ENCODE data around the gene CYBA. TPM values are rescaled to one million over a fixed set of nuclear protein-coding genes. Genes with fewer than 3 reads are reported as not detected.
"Not testable (repeated sequence)": the region's sequence is repeated elsewhere in the genome, so short reads cannot be mapped to it uniquely, and the experiment has no call there.

The CYBA gene
- total RNA-seq, 5 donors from 2014 or later (not counting 1 experiment from before 2014, with no cell fraction given): 271 to 456 (median 403) TPM

GRCh38 chr16:88613911-88614817 lies 36.7 kb downstream of the CYBA start:
- POLR2A ChIA-PET: no interaction called here
- Mint-ChIP-seq H3K27me3 (no peaks in the 10 kb centered on the region), H3K9me3 (no peaks in the 10 kb centered on the region), H3K36me3 (peaks cover 33% of the 10 kb centered on the region), H3K4me1 (peaks cover 29 to 30% (median 29%) of the 10 kb centered on the region in 3 donors), H3K4me3 (no peak overlapping the region), H3K27ac (peak overlapping the region; percentile 18 to 24)
- DNase-seq (no peak), ATAC-seq (replicated peaks in 1 of 4) (no peak)
- Histone ChIP-seq H3K9me3 (no peaks in the 10 kb centered on the region), H3K27ac (ENCODE audit: low read length) (no peak overlapping the region), H3K4me3 (ENCODE audit: control insufficient read depth in 1 of 2, extremely low read depth in 1 of 2, low read length in 1 of 2) (no peak overlapping the region), H3K4me1 (ENCODE audit: control insufficient read depth in 1 of 2, extremely low read depth in 1 of 2, insufficient read depth in 2 of 2, low read length in 2 of 2) (peaks cover 0 to 9% of the 10 kb centered on the region in 2 experiments), H3K36me3 (ENCODE audit: control insufficient read depth in 2 of 2, extremely low read depth in 1 of 2, insufficient read depth in 1 of 2, low read length in 1 of 2) (peaks cover 26 to 76% of the 10 kb centered on the region in 2 donors), H3K27me3 (replicated peaks in 1 of 2; ENCODE audit: control insufficient read depth in 2 of 2, extremely low read depth in 1 of 2, insufficient read depth in 2 of 2, low read length in 1 of 2) (no peaks in the 10 kb centered on the region)
- CTCF ChIA-PET: no interaction called here
- 93% methylated on average over 17 of the region's 19 CpGs for whole genome bisulfite sequencing (ENCODE audit: insufficient coverage)

GRCh38 chr16:88613293-88613692 lies 37.6 kb downstream of the CYBA start:
- Mint-ChIP-seq H3K27ac (peak overlapping the region in 1 of 2 donors; percentile 18), H3K9me3 (no peaks in the 10 kb centered on the region), H3K4me3 (no peak overlapping the region), H3K36me3 (peaks cover 33% of the 10 kb centered on the region), H3K4me1 (peaks cover 20 to 22% (median 20%) of the 10 kb centered on the region in 3 donors), H3K27me3 (no peaks in the 10 kb centered on the region)
- Histone ChIP-seq H3K9me3 (no peaks in the 10 kb centered on the region), H3K27me3 (replicated peaks in 1 of 2; ENCODE audit: control insufficient read depth in 2 of 2, extremely low read depth in 1 of 2, insufficient read depth in 2 of 2, low read length in 1 of 2) (no peaks in the 10 kb centered on the region), H3K4me3 (ENCODE audit: control insufficient read depth in 1 of 2, extremely low read depth in 1 of 2, low read length in 1 of 2) (no peak overlapping the region), H3K36me3 (ENCODE audit: control insufficient read depth in 2 of 2, extremely low read depth in 1 of 2, insufficient read depth in 1 of 2, low read length in 1 of 2) (peaks cover 25 to 75% of the 10 kb centered on the region in 2 donors), H3K4me1 (ENCODE audit: control insufficient read depth in 1 of 2, extremely low read depth in 1 of 2, insufficient read depth in 2 of 2, low read length in 2 of 2) (peaks cover 0 to under 1% of the 10 kb centered on the region in 2 experiments), H3K27ac (ENCODE audit: low read length) (no peak overlapping the region)
- DNase-seq (no peak), ATAC-seq (replicated peaks in 1 of 4) (no peak)
- ChIA-PET CTCF (no interaction called here), POLR2A (interaction anchor here in 1 of 2 donors (0.5 kb wide), 1 partner anchor 39 kb away, joined by 3 read pairs; no protein-coding TSS in a partner anchor)
- no CpG with 5 or more reads among the region's 10 CpGs for WGBS (ENCODE audit: insufficient coverage)

GRCh38 chr16:88610909-88611812 lies 39.7 kb downstream of the CYBA start:
- DNase-seq (no peak), ATAC-seq (replicated peaks in 1 of 4) (no peak)
- H3K27ac ChIP-seq (ENCODE audit: low read length): no peak overlapping the region
- CTCF ChIA-PET: no interaction called here
- Mint-ChIP-seq H3K4me1 (peaks cover 14 to 15% (median 14%) of the 10 kb centered on the region in 3 donors), H3K36me3 (peaks cover 35% of the 10 kb centered on the region), H3K9me3 (no peaks in the 10 kb centered on the region), H3K27ac (no peak overlapping the region), H3K27me3 (no peaks in the 10 kb centered on the region), H3K4me3 (no peak overlapping the region)
- 97% methylated on average over 47 of the region's 49 CpGs for WGBS (ENCODE audit: insufficient coverage)
- no peaks in the 10 kb centered on the region for H3K4me1 ChIP-seq (ENCODE audit: control insufficient read depth in 1 of 2, extremely low read depth in 1 of 2, insufficient read depth in 2 of 2, low read length in 2 of 2)
- H3K9me3 ChIP-seq: no peaks in the 10 kb centered on the region
- peaks cover 19 to 71% of the 10 kb centered on the region in 2 donors for H3K36me3 ChIP-seq (ENCODE audit: control insufficient read depth in 2 of 2, extremely low read depth in 1 of 2, insufficient read depth in 1 of 2, low read length in 1 of 2)
- POLR2A ChIA-PET: no interaction called here
- no peak overlapping the region for H3K4me3 ChIP-seq (ENCODE audit: control insufficient read depth in 1 of 2, extremely low read depth in 1 of 2, low read length in 1 of 2)
- no peaks in the 10 kb centered on the region for H3K27me3 ChIP-seq (replicated peaks in 1 of 2; ENCODE audit: control insufficient read depth in 2 of 2, extremely low read depth in 1 of 2, insufficient read depth in 2 of 2, low read length in 1 of 2)

- ChIA-PET CTCF (interaction anchor here in 1 of 2 donors (1.1 kb wide), 1 partner anchor 9 kb away, joined by 3 read pairs; no protein-coding TSS in a partner anchor), POLR2A (no interaction called here)
- H3K36me3 ChIP-seq (ENCODE audit: control insufficient read depth in 2 of 2, extremely low read depth in 1 of 2, insufficient read depth in 1 of 2, low read length in 1 of 2): peaks cover 19 to 76% of the 10 kb centered on the region in 2 donors
Observed at GRCh38 chr16:88610080-88610479, 40.8 kb downstream of the CYBA start.

GRCh38 chr16:88609426-88609825 lies 41.4 kb downstream of the CYBA start:
- 94% methylated on average over 3 of the region's 8 CpGs for WGBS (ENCODE audit: insufficient coverage)

More at GRCh38 chr16:88610080-88610479, 40.8 kb downstream of the CYBA start:
- no peak overlapping the region for H3K4me3 Mint-ChIP-seq
- DNase-seq (no peak), ATAC-seq (replicated peaks in 1 of 4) (no peak)
- H3K4me1 ChIP-seq (ENCODE audit: control insufficient read depth in 1 of 2, extremely low read depth in 1 of 2, insufficient read depth in 2 of 2, low read length in 2 of 2): no peaks in the 10 kb centered on the region
- no peaks in the 10 kb centered on the region for H3K9me3 ChIP-seq
- H3K27ac Mint-ChIP-seq: no peak overlapping the region
- 96% methylated on average over 6 of the region's 6 CpGs for WGBS (ENCODE audit: insufficient coverage)
- H3K9me3 Mint-ChIP-seq: no peaks in the 10 kb centered on the region
- H3K27me3 ChIP-seq (replicated peaks in 1 of 2; ENCODE audit: control insufficient read depth in 2 of 2, extremely low read depth in 1 of 2, insufficient read depth in 2 of 2, low read length in 1 of 2): no peaks in the 10 kb centered on the region
- H3K4me3 ChIP-seq (ENCODE audit: control insufficient read depth in 1 of 2, extremely low read depth in 1 of 2, low read length in 1 of 2): no peak overlapping the region
- H3K27ac ChIP-seq (ENCODE audit: low read length): no peak overlapping the region
- H3K4me1 Mint-ChIP-seq: peaks cover 11% of the 10 kb centered on the region in 3 donors
- no peaks in the 10 kb centered on the region for H3K27me3 Mint-ChIP-seq
- peaks cover 35% of the 10 kb centered on the region for H3K36me3 Mint-ChIP-seq

GRCh38 chr16:88608076-88608475 lies 42.8 kb downstream of the CYBA start:
- peaks cover 19 to 69% of the 10 kb centered on the region in 2 donors for H3K36me3 ChIP-seq (ENCODE audit: control insufficient read depth in 2 of 2, extremely low read depth in 1 of 2, insufficient read depth in 1 of 2, low read length in 1 of 2)
- Mint-ChIP-seq H3K27me3 (no peaks in the 10 kb centered on the region), H3K27ac (no peak overlapping the region), H3K4me3 (no peak overlapping the region), H3K9me3 (no peaks in the 10 kb centered on the region), H3K4me1 (peaks cover 4 to 7% (median 5%) of the 10 kb centered on the region in 3 donors), H3K36me3 (peaks cover 26% of the 10 kb centered on the region)
- WGBS (ENCODE audit: insufficient coverage): no CpG with 5 or more reads among the region's 6 CpGs
- ChIA-PET CTCF (no interaction called here), POLR2A (interaction anchor here in 1 of 2 donors (0.7 kb wide), 1 partner anchor 41 kb away, joined by 4 read pairs; no protein-coding TSS in a partner anchor)
- no peak overlapping the region for H3K4me3 ChIP-seq (ENCODE audit: control insufficient read depth in 1 of 2, extremely low read depth in 1 of 2, low read length in 1 of 2)
- DNase-seq (no peak), ATAC-seq (replicated peaks in 1 of 4) (no peak)
- H3K27me3 ChIP-seq (replicated peaks in 1 of 2; ENCODE audit: control insufficient read depth in 2 of 2, extremely low read depth in 1 of 2, insufficient read depth in 2 of 2, low read length in 1 of 2): no peaks in the 10 kb centered on the region
- no peaks in the 10 kb centered on the region for H3K9me3 ChIP-seq
- no peaks in the 10 kb centered on the region for H3K4me1 ChIP-seq (ENCODE audit: control insufficient read depth in 1 of 2, extremely low read depth in 1 of 2, insufficient read depth in 2 of 2, low read length in 2 of 2)
- no peak overlapping the region for H3K27ac ChIP-seq (ENCODE audit: low read length)

More at GRCh38 chr16:88609426-88609825, 41.4 kb downstream of the CYBA start:
- H3K9me3 ChIP-seq; DNase-seq; H3K27me3 ChIP-seq (replicated peaks in 1 of 2; ENCODE audit: control insufficient read depth in 2 of 2, extremely low read depth in 1 of 2, insufficient read depth in 2 of 2, low read length in 1 of 2); H3K9me3 Mint-ChIP-seq; ATAC-seq (replicated peaks in 1 of 4); H3K27ac ChIP-seq (ENCODE audit: low read length); H3K27ac Mint-ChIP-seq; H3K27me3 Mint-ChIP-seq; H3K4me3 ChIP-seq (ENCODE audit: control insufficient read depth in 1 of 2, extremely low read depth in 1 of 2, low read length in 1 of 2); H3K4me3 Mint-ChIP-seq; POLR2A ChIA-PET; H3K4me1 ChIP-seq (ENCODE audit: control insufficient read depth in 1 of 2, extremely low read depth in 1 of 2, insufficient read depth in 2 of 2, low read length in 2 of 2): not testable (repeated sequence)
- CTCF ChIA-PET: interaction anchor here in 1 of 2 donors (1.1 kb wide), 1 partner anchor 10 kb away, joined by 3 read pairs; no protein-coding TSS in a partner anchor
- Mint-ChIP-seq H3K4me1 (peaks cover 11% of the 10 kb centered on the region in 3 donors), H3K36me3 (peaks cover 32% of the 10 kb centered on the region)
- H3K36me3 ChIP-seq (ENCODE audit: control insufficient read depth in 2 of 2, extremely low read depth in 1 of 2, insufficient read depth in 1 of 2, low read length in 1 of 2): peaks cover 19 to 78% of the 10 kb centered on the region in 2 donors
